GM12891 (cell line): Measurements from ENCODE around the gene PLA2G4D.

Experiments used
- POLR2A ChIP-seq: IDR thresholded peaks from 2 replicates; pipeline ENCODE4 v1.6.1; 2011; ENCODE audit warnings: low read depth, low read length, control low read depth
- POLR2AphosphoS5 ChIP-seq: IDR thresholded peaks from 2 replicates; pipeline ENCODE4 v1.6.1; 2011; ENCODE audit warnings: low read depth, low read length, control low read depth
- SPI1 ChIP-seq: IDR thresholded peaks from 2 replicates; pipeline ENCODE4 v1.6.1; 2011; ENCODE audit warnings: low read depth, low read length, control low read depth
- TAF1 ChIP-seq: IDR thresholded peaks from 2 replicates; pipeline ENCODE4 v1.6.1; 2011; ENCODE audit warnings: low read depth, low read length, control low read depth

DNA sequence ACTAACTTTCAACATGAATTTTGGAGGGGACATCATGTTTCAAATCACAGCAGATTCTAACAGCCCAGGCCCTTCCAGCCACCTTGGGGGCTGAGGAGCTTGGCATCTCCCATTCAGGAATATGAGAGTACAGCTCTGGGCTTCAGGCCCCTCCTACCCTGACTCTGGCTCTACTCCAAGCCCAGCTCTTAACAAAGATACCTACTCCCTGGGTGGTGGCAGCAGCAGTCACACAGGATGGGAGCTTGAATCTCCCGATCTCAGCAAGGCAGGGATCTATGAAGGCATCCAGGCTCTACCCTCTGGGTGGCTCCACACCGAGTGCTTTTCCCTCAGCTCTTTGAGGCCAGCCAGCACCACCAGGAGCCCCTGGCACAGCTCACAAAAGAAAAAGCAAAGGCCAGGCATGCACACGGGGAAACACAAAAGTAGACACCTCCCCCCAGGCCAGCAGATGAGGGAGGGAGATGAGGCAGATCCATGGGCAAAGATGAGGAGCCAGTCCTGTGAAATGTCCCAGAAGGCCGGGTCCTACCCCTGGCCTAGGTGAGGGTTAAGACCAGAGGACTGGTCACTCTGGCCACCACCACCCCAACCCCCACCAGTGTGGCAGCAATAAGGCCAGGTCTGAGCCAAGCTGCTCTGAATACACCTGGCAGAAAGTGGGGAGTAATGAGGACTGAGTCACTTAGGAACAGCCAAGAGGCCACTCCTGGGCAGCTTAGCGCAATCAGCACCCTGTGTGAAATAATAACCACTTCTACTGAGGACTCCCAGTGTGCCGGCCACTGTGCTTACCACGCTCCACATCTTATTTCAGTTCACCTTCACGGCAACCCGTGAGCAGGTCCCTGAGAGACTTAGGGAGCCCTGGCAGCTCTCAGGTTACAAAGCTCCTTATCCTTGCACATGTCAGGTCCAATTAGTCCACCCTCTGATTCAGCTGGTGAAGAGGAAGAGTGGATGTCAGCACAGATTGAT, 37.8 kb upstream of the PLA2G4D start:
- TF ChIP-seq POLR2A (no peak), SPI1 (no peak), POLR2AphosphoS5 (no peak), TAF1 (no peak)
